GM21786 (cell line): ENCODE results near the gene EPS8L2.
"Not testable (repeated sequence)": the region's sequence is repeated elsewhere in the genome, so short reads cannot be mapped to it uniquely, and the experiment has no call there.

Experiments used
- ATAC-seq: cut with Tn5 transposase; IDR thresholded peaks from one replicate; pipeline ENCODE4 v1.9.1; 2021; ENCODE audit not compliant: unreplicated experiment

The EPS8L2 gene

GRCh38 chr11:724049-724777 lies 18.2 kb downstream of the EPS8L2 start:
- no peak for ATAC-seq

- ATAC-seq: no peak
These were observed 18.9 kb downstream of the EPS8L2 start for GRCh38 chr11:724778-725386.

- no peak for ATAC-seq
These were observed 19.7 kb downstream of the EPS8L2 start for GRCh38 chr11:725624-726202.

- no peak for ATAC-seq
These were observed 20.5 kb downstream of the EPS8L2 start for GRCh38 chr11:726278-727220.

GRCh38 chr11:727281-727701 lies 21.3 kb downstream of the EPS8L2 start:
- ATAC-seq: no peak

GRCh38 chr11:727859-728748 lies 22.1 kb downstream of the EPS8L2 start:
- no peak for ATAC-seq

GRCh38 chr11:728901-729491 lies 23.0 kb downstream of the EPS8L2 start:
- no peak for ATAC-seq

GRCh38 chr11:729492-730074 lies 23.6 kb downstream of the EPS8L2 start:
- no peak for ATAC-seq

- ATAC-seq: no peak
These were observed 27.0 kb downstream of the EPS8L2 start for GRCh38 chr11:733072-733471.

GRCh38 chr11:734541-734940 lies 28.5 kb downstream of the EPS8L2 start:
- ATAC-seq: not testable (repeated sequence)

GRCh38 chr11:737366-737765 lies 31.3 kb downstream of the EPS8L2 start:
- no peak for ATAC-seq

GRCh38 chr11:737899-738298 lies 31.9 kb downstream of the EPS8L2 start:
- not testable (repeated sequence) for ATAC-seq

- ATAC-seq: no peak
These were observed 36.1 kb downstream of the EPS8L2 start for GRCh38 chr11:742156-742546.

GRCh38 chr11:742571-743201 lies 36.7 kb downstream of the EPS8L2 start:
- no peak for ATAC-seq

- no peak for ATAC-seq
These were observed 39.4 kb downstream of the EPS8L2 start for GRCh38 chr11:745428-745827.

GRCh38 chr11:746289-747157 lies 40.5 kb downstream of the EPS8L2 start:
- ATAC-seq: peak; percentile 23

- peak; percentile 77 for ATAC-seq
These were observed 41.4 kb downstream of the EPS8L2 start, which contains the start of gene TALDO1 for GRCh38 chr11:747158-748006. TALDO1 (plus strand) TSS chr11:747464; CDS start chr11:747482, 18 bp downstream.
